Astrocyte of the cerebellum (primary cell): Measurements from ENCODE around the gene RFX4.
A peak's percentile ranks its signal among the peaks of the same experiment; 100 is the strongest.

Experiments used
- DNase-seq: peaks from one replicate; pipeline ENCODE4 v3.0.0-alpha.2; 2011; ENCODE audit warnings: low read depth
- H3K4me3 ChIP-seq: 2 replicates; pipeline ENCODE4 v1.5.1; 2011; ENCODE audit warnings: mild to moderate bottlenecking, low read depth, low read length, moderate library complexity
- CTCF ChIP-seq: IDR thresholded peaks from 2 replicates; pipeline ENCODE4 v1.5.1; 2012; ENCODE audit warnings: low read length, low read depth, moderate library complexity, mild to moderate bottlenecking; ENCODE audit errors: missing control alignments
- in situ Hi-C: cut with HindIII; loops from 2 replicates; pipeline ENCODE4 v1.10.0; 2017; ENCODE audit warnings: low sequenced_read_pairs

The RFX4 gene

GRCh38 chr12:106644335-106645073, 61.7 kb downstream of the RFX4 start:
- TF ChIP-seq CTCF, result no peak
- in situ Hi-C loops, result loop anchor here (5.0 kb wide), 1 partner anchor 83 kb away; no protein-coding TSS in a partner anchor
- H3K4me3 ChIP-seq, result no peak overlapping the region
- DNase-seq, result no peak

- in situ Hi-C loops, result loop anchor here (5.0 kb wide), 1 partner anchor 82 kb away; no protein-coding TSS in a partner anchor
- H3K4me3 ChIP-seq, result no peak overlapping the region
- DNase-seq, result peak; percentile 53
- no peak for TF ChIP-seq CTCF
Observed at GRCh38 chr12:106645074-106645421, 62.2 kb downstream of the RFX4 start.

- no peak for TF ChIP-seq CTCF
- in situ Hi-C loops, result loop anchor here (5.0 kb wide), 1 partner anchor 82 kb away; no protein-coding TSS in a partner anchor
- H3K4me3 ChIP-seq, result no peak overlapping the region
Observed at GRCh38 chr12:106645465-106646330, 62.9 kb downstream of the RFX4 start.

GRCh38 chr12:106646472-106646871, 63.7 kb downstream of the RFX4 start:
- no peak overlapping the region for H3K4me3 ChIP-seq
- in situ Hi-C loops, result loop anchor here (5.0 kb wide), 1 partner anchor 81 kb away; no protein-coding TSS in a partner anchor
- no peak for TF ChIP-seq CTCF
- no peak for DNase-seq

More at GRCh38 chr12:106645465-106646330, 62.9 kb downstream of the RFX4 start:
- no peak for DNase-seq

GRCh38 chr12:106647793-106648514, 65.2 kb downstream of the RFX4 start:
- in situ Hi-C loops, result loop anchor here (5.0 kb wide), 1 partner anchor 79 kb away; no protein-coding TSS in a partner anchor
- no peak for DNase-seq
- TF ChIP-seq CTCF, result no peak
- no peak overlapping the region for H3K4me3 ChIP-seq

GRCh38 chr12:106648736-106649135, 65.9 kb downstream of the RFX4 start:
- no peak for TF ChIP-seq CTCF
- H3K4me3 ChIP-seq, result no peak overlapping the region
- DNase-seq, result no peak
- in situ Hi-C loops, result loop anchor here (5.0 kb wide), 1 partner anchor 79 kb away; no protein-coding TSS in a partner anchor
